ENCODE measurements around the gene MAMLD1.
"Not testable (repeated sequence)": the region's sequence is repeated elsewhere in the genome, so short reads cannot be mapped to it uniquely, and the experiment has no call there.

The MAMLD1 gene

GRCh38 chrX:150338615-150339014 lies 24.5 kb upstream of the MAMLD1 start:
- Histone ChIP-seq H3K27me3 (ENCODE audit: insufficient read depth, poor library complexity, severe bottlenecking) (no peaks in the 10 kb centered on the region), H3K4me3 (replicated peaks; ENCODE audit: insufficient read depth, low read length) (no peak overlapping the region), H3K27ac (replicated peaks) (no peak overlapping the region)
- DNase-seq (ENCODE audit: low read depth in 1 of 2, low spot score in 1 of 2), result no peak
- TF ChIP-seq REST (IDR thresholded peaks at IDR 0.05; ENCODE audit: insufficient replicate concordance, low read depth) (no peak), GABPA (IDR thresholded peaks at IDR 0.05; ENCODE audit: low read depth) (no peak), CTCF (IDR thresholded peaks at IDR 0.05; ENCODE audit: insufficient read depth, low read length) (no peak), SPI1 (IDR thresholded peaks at IDR 0.05; ENCODE audit: borderline replicate concordance, low read depth) (no peak), POLR2AphosphoS5 (IDR thresholded peaks at IDR 0.05; ENCODE audit: low read depth) (no peak)

GRCh38 chrX:150339736-150340135 lies 23.4 kb upstream of the MAMLD1 start:
- Histone ChIP-seq H3K27me3 (ENCODE audit: insufficient read depth, poor library complexity, severe bottlenecking) (no peaks in the 10 kb centered on the region), H3K4me3 (replicated peaks; ENCODE audit: insufficient read depth, low read length) (no peak overlapping the region), H3K27ac (replicated peaks) (no peak overlapping the region)
- DNase-seq (ENCODE audit: low read depth in 1 of 2, low spot score in 1 of 2), result no peak
- TF ChIP-seq GABPA (IDR thresholded peaks at IDR 0.05; ENCODE audit: low read depth) (no peak), REST (IDR thresholded peaks at IDR 0.05; ENCODE audit: insufficient replicate concordance, low read depth) (no peak), POLR2AphosphoS5 (IDR thresholded peaks at IDR 0.05; ENCODE audit: low read depth) (no peak), SPI1 (IDR thresholded peaks at IDR 0.05; ENCODE audit: borderline replicate concordance, low read depth) (no peak), CTCF (IDR thresholded peaks at IDR 0.05; ENCODE audit: insufficient read depth, low read length) (no peak)

GRCh38 chrX:150340326-150340725 lies 22.8 kb upstream of the MAMLD1 start:
- not testable (repeated sequence) for H3K4me3 ChIP-seq (replicated peaks; ENCODE audit: insufficient read depth, low read length); H3K27ac ChIP-seq (replicated peaks); H3K27me3 ChIP-seq (ENCODE audit: insufficient read depth, poor library complexity, severe bottlenecking); DNase-seq (ENCODE audit: low read depth in 1 of 2, low spot score in 1 of 2)

GRCh38 chrX:150347471-150347870 lies 15.6 kb upstream of the MAMLD1 start:
- H3K27ac ChIP-seq (replicated peaks), result no peak overlapping the region
- no peak overlapping the region for H3K4me3 ChIP-seq (replicated peaks; ENCODE audit: insufficient read depth, low read length)
- no peaks in the 10 kb centered on the region for H3K27me3 ChIP-seq (ENCODE audit: insufficient read depth, poor library complexity, severe bottlenecking)
- no peak for DNase-seq (ENCODE audit: low read depth in 1 of 2, low spot score in 1 of 2)
- no peak for TF ChIP-seq GABPA (IDR thresholded peaks at IDR 0.05; ENCODE audit: low read depth)
- TF ChIP-seq POLR2AphosphoS5 (IDR thresholded peaks at IDR 0.05; ENCODE audit: low read depth), result no peak
- TF ChIP-seq CTCF (IDR thresholded peaks at IDR 0.05; ENCODE audit: insufficient read depth, low read length), result no peak
- TF ChIP-seq REST (IDR thresholded peaks at IDR 0.05; ENCODE audit: insufficient replicate concordance, low read depth), result no peak
- no peak for TF ChIP-seq SPI1 (IDR thresholded peaks at IDR 0.05; ENCODE audit: borderline replicate concordance, low read depth)
